Measurements from ENCODE around the gene LGALS13.
"Not testable (repeated sequence)": the region's sequence is repeated elsewhere in the genome, so short reads cannot be mapped to it uniquely, and the experiment has no call there.

The LGALS13 gene

DNA sequence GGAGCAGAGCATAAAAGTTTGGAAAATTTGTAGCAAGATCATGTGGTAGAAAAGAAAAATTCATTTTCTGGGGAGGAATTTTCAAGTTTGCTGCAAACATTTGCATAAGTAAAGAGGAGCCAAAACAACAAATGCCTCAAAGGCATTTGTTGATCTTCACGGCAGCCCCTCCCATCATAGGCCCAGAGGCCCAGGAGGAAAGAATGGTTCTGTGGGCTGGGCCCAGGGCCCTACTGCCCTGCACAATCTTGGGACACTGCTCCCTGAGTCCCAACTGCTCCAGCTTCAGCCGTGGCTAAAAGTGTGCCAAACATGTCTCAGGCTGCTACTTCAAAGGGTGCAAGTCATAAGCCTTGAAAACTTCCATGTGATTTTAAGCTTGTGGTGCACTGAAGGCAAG lies 11.3 kb downstream of the LGALS13 start:
- in situ Hi-C loops (cut with MboI; ENCODE audit: low sequenced_read_pairs), result no loop called here

DNA sequence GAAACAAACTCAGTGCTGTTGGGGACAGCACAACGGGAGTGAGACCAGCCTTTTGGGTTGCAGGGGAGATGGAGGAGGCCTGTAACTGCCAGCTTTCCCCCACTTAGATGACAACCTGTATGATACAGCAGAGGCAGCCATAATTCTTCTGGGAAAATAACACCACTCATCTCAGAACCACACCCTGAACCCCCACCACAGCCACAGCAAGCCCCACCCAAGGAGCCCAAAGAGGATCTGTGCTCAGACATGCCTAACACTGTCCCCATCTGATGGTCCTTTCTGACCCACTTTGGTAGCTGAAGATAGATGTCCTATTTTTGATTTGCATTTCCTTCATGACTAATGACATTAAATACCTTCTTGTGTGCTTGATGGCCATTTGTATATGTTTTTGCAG lies 15.4 kb downstream of the LGALS13 start:
- in situ Hi-C loops (cut with MboI; ENCODE audit: low sequenced_read_pairs), result no loop called here

DNA sequence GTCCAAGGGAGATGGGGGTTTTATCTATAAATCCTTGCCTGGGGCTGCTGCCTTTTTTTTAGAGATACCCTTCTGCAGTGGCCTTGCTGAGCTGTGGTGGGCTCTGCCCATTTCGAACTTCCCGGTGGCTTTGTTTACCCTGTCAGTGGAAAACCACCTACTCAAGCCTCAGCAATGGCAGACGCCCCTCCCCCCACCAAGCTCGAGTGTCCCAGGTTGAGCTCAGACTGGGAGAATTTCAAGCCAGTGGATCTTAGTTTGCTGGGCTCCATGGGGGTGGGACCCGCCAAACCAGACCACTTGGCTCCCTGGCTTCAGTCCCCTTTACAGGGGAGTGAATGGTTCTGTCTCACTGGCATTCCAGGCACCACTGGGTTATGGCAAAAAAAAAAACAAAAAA lies 21.6 kb downstream of the LGALS13 start:
- in situ Hi-C loops (cut with MboI; ENCODE audit: low sequenced_read_pairs), result no loop called here

DNA sequence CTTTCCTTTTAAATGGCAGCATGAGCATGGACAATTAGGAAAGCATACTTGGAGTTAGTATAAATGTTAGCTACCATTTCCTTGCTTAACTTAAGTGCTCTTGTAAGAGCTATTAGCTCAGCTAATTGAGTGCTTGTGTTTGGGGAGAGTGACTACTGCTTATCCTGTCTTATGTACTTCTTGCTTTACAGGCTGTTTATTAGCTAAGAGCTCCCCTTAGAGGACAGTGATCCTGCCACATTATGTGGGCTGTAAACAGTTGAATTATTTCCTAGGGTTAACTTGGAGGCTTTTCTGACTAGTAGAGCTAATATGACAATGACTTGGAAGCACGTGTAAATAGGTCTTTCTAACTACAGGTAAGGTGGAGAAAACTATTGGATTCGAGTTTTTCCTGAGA lies 25.3 kb downstream of the LGALS13 start:
- in situ Hi-C loops (cut with MboI; ENCODE audit: low sequenced_read_pairs), result not testable (repeated sequence)

DNA sequence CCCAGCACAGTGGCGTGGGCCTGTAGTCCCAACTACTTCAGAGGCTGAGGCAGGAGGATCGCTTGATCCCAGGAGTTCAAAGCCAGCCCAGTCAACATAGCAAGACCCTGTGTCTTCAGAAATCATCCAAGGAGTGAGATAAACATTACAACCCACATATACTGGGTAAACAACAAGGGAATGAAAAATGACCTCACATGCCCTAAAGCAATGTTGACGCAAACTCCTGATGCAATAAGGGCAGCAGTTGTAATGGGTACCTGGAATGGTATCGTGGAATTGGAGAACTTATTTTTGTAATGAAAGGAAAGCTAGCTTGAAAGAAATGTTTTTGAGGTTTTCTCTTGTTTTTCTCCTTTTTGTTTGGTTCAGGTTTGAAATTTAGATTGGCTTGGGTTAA lies 28.9 kb downstream of the LGALS13 start:
- in situ Hi-C loops (cut with MboI; ENCODE audit: low sequenced_read_pairs), result no loop called here

DNA sequence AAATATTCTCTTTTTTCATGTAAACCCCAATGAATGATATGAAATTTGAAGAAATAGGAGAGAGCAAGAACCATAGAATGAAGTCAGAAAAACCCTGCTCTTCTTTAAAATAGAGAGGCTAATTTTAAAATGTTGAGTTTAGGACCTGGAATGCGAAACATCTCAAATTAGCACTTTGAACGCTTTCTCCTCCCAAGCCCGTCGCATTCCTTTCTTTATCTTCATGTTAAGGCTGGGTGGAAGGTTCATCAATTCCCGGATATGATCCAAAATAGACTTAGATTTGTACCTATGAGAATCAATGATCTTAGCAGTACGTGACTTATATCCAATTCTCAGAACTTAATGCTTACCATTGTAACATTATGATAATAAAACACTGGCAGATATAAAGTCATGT lies 29.3 kb downstream of the LGALS13 start:
- in situ Hi-C loops (cut with MboI; ENCODE audit: low sequenced_read_pairs), result no loop called here

DNA sequence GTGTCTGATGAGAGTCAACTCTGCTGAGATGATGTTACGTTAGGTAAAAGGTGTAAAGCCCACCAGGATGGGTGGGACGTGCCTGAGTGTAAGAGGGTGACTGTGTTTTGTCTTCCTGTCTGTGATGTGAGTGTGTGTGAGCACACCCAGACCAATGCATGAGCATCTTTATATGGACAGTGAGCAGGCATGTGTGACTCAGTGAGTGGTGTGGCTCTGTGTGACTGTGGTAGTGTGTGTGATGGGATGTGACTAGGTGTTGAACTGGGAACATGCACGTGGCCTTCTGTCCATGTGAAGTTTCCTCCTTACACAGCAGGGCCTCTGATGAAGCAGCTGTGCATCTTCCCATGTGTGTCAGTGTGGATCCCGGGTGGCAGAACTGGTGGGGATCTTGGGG lies 35.6 kb downstream of the LGALS13 start:
- in situ Hi-C loops (cut with MboI; ENCODE audit: low sequenced_read_pairs), result no loop called here

DNA sequence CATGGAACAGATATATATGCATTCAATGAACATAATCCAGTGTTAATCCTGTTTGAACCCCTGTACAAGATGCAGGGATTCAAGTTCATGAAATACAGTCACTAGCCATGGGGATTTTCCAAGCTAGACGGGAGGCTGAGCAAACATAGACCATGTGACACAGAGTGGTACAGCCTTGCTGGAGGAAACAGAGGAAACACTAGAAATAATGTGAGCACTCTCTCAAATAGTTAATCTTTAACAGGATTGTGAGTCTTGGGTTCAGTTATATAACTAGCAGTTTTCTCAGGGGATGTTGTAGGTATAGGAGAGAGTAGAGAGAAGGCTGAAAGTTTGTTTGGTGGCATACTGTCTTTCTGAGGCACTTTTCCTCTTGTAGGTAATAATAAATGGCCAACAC lies 39.4 kb downstream of the LGALS13 start:
- in situ Hi-C loops (cut with MboI; ENCODE audit: low sequenced_read_pairs), result no loop called here

DNA sequence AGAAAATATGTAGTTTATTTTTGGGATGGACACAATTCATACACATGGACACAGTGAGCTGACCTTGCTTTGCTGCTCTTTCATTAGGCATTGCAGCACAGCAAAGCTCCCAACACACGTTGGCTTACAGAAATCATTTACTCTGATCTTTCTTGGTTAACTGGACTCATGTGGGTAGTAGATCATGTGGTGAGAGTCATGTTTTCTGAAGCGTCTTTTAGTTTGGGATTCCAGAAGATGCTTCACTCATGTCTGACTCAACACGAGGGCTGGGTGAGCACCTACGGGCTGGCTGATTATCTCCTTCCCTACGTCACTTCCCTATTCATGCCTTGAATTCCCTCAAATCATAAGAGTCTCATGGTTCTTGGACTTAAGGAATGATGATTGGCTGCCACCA lies 41.3 kb downstream of the LGALS13 start:
- in situ Hi-C loops (cut with MboI; ENCODE audit: low sequenced_read_pairs), result no loop called here

DNA sequence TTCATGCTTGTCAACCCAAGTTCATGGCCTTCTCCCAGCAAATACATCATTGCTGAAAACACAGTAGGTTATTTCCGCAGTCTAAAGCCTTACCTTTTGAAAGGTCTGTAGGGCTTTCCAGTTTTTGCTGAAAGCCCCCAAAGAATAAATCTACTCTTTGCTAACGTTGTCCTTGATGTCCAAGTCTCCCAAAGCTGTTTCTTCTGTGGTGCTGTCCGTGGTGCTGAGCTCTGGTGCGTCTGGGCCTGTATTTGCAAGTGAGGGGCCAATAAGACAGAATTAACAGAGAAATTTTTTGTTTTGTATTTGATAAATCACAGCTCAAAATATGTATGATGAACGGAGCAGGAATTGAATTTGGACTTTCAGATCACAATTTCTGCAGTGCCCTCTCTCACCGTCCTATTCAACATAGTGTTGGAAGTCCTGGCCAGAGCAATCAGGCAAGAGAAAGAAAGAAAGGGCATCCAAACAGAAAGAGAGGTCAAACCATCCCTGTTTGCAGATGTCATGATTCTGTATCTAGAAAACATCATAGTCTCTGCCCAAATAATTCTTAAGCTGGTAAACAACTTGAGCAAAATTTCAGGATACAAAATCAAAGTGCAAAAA lies 43.6 kb downstream of the LGALS13 start:
- in situ Hi-C loops (cut with MboI; ENCODE audit: low sequenced_read_pairs), result no loop called here

DNA sequence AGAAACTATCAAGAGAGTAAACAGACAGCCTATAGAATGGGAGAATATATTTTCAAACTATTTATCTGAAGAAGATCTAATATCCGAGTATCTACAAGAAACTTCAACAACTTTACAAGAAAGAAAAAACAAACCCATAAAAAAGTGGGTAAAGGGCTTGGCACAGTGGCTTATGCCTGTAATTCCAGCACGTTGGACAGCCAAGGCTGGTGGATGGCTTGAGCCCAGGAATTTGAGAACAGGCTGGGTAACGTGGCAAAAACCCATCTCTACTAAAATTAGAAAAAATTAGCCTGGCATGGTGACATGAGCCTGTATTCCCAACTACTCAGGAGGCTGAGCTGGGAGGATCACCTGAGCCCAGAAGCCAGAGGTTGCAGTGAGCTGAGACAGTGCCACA lies 45.6 kb downstream of the LGALS13 start:
- in situ Hi-C loops (cut with MboI; ENCODE audit: low sequenced_read_pairs), result no loop called here

DNA sequence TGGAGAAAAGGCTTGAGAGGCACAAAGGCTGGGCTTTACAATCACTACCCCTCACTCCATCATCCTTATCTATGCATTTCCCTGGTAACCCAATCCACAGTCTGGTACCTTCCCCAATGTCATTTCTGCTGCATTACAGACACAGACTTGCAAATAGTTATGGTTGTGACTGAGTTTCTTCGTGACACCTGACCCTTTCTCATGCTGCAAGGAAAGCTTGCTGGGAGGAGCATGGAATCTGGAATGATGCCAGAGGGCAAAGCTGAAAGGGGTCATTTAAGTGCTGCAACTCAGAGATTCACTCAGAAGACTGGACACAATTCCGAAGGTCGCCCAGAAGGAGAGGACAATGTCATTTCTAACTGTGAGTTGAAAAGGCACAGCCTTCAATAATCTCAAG lies 53.3 kb downstream of the LGALS13 start, which contains the start of gene LGALS16:
TSS of gene LGALS16 (plus strand) at position 301 of the 400 bp plus-strand sequence. CDS start at position 350, 49 bp downstream.
- in situ Hi-C loops (cut with MboI; ENCODE audit: low sequenced_read_pairs), result no loop called here
